HG02970 (cell line): ENCODE data around the gene FYTTD1.

Experiments
- ATAC-seq: cut with Tn5 transposase; IDR thresholded peaks from one replicate; pipeline ENCODE4 v1.9.1; 2021; ENCODE audit warnings: mild to moderate bottlenecking, moderate library complexity, moderate number of reproducible peaks; ENCODE audit not compliant: unreplicated experiment, low FRiP score

The FYTTD1 gene

DNA sequence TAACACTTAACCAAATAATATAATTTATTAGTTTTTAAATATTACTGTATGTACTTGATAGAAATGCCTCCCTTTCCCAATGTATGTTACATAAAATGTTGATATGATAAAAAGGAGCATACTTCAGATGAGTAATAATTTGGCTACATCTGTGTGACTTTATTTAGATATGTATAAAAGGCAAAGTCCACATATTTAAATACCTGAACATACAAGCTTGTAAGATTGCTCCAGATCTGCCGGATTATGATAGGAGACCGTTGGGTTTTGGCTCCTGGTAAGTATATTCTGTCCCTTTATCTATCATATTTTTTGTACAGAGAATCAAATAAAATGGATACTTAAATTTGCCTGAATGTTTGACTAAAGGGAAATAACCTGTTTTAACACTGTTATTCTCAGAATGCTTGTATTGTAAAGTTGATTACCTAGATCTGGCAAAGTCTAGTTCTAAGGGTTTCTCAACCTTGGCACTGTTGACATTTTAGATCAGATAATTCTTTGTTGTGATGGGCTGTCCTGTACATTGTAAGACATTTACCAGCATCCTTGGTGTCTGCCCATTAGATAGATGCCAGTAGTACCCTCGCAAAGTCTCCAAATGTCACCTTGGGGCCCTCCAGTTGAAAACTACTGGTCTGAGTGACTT is 79.8 kb downstream of the FYTTD1 start:
- ATAC-seq: no peak

DNA sequence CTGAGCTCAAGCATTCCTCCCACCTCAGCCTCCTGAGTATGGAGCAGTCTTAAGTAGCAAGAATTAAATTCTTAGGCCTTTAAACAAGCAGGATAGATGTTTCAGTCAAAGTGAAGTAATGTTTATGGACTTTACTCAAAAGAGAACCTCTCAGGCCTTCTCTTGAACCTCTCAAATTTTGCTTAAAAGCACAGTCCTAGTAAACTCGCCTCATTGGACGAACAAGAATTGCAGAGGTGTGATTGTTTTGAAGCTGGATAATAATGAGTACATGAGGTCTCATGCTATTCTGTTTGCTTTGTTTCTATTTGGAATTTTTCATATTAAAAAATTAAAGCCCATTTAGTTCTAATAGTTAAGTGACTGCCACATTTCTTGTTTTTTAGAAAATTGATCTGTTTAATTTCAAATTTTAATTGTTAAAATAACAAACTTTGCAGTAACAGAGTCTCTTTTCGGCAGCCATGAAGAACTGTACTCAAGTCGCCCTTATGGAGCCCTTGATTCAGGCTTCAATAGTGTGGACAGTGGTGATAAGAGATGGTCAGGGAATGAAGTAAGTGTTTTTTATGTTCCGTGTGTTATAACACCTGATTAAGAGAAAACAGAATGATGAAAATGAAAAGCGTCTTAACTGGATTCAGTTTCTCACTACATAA is 80.8 kb downstream of the FYTTD1 start:
- ATAC-seq: no peak

DNA sequence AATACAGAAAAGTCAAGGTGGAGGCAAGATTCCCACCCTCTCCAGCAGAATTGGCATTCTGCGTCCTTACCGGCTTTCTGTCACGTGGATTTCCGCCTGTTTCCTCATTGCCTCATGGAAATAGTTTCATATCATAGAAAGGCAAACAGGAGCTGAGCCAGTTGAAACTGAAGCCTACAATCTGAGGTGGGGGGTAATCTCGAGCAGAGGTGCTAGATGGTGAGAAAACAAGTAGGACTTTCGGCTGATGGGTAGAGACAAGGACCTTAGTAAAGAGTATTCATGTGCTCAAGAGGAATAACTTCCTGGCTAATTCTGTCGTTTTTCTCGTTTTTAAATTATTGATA is 81.3 kb downstream of the FYTTD1 start:
- no peak for ATAC-seq

DNA sequence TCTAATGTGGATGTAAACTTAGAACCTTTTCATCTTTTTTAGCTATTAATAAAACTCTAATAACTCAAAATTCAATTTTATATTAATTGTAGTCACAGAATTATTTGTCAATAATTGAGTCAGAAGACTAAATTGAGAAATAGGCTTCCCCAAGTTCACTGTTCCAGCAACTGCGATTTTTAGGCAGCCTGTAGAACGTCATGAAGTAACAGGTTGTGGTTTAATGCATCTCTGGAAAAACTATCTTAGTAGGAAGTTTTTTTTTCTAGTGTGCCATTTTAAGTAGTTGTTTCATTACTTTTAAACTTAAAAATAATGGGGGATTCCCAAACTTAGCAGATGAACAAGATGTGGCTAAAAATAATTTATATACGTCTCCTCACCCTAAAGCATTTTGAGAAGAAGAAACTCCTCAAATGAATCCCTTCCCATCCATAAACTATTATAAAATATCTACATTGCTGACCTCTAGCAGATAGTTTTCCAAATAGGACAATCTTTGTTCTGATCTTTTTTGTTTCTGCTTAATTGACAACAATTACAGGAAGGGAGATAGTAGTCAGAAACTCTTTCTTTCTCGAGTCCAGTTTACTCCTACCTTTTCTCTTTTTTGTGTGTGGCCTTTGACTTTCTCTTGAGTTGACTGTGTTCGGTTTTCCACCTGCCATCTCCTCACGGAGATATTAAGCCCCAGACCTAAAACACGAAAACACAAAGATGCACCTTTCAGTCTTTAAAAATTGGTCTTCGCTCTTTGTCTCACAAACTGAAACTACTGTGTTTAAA is 84.4 kb downstream of the FYTTD1 start:
- ATAC-seq: no peak

DNA sequence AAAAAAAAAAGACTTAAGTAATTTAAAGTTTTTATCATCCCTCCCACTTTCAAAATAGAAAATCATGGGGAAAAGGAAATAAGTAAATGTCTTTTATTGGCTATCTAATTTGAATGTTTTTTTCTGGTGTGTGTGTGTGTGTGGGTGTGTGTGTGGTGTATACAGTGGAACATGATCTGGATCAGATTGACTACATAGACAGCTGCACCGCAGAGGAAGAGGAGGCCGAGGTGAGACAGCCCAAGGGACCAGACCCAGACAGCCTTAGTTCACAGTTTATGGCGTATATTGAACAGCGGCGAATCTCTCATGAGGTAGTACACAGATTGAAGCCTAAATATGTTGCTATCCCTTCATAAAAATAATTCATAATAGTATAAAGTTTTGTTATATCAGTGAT is 85.8 kb downstream of the FYTTD1 start:
- ATAC-seq: no peak

DNA sequence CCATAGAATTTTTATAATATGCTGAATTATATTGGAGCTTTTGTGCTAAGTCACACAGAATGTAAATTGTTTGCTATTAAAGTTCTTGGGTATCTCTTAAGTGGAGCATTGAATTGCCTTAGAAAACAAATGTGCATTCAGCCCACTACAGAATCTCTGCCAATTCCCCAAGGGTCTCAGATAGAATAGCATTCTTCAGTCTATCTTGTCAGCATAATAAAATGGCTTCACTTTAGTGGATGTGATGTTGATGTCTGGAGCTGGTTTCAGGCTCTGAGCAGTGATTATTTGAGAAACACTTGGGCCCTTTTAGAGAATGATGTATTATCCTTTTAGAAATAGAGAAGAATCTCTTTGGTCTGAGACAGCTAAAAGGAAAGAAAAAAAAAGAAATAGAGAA is 86.6 kb downstream of the FYTTD1 start:
- ATAC-seq: no peak
